Tibial nerve (tissue), 4 donors: ENCODE measurements around the gene ACP2.
"Not testable (repeated sequence)": the region's sequence is repeated elsewhere in the genome, so short reads cannot be mapped to it uniquely, and the experiment has no call there.

Experiments used
- CTCF ChIP-seq, 5 experiments: fragments of 200-600 bp in 3 of 5; fragments of 450-650 bp in 2 of 5; sonication (generic) in 3 of 5; IDR thresholded peaks; one replicate each; pipeline ENCODE4 v1.5.1; 2016 to 2019; ENCODE audit warnings: antibody characterized with exemption in 5 of 5, mild to moderate bottlenecking in 3 of 5, moderate library complexity in 2 of 5
- EP300 ChIP-seq, 2 donors: sonication (generic); formaldehyde crosslinking; IDR thresholded peaks; one replicate each; pipeline ENCODE4 v1.6.1; 2017; ENCODE audit warnings: antibody characterized with exemption in 2 of 2, mild to moderate bottlenecking in 1 of 2
- POLR2A ChIP-seq, 2 donors: fragments of 450-650 bp; IDR thresholded peaks; one replicate each; pipeline ENCODE4 v1.6.1; 2017; ENCODE audit warnings: antibody characterized with exemption in 2 of 2, mild to moderate bottlenecking in 2 of 2, moderate library complexity in 2 of 2

- not testable (repeated sequence) for TF ChIP-seq EP300, CTCF, POLR2A (IDR thresholded peaks at IDR 0.05)
Observed at GRCh38 chr11:47208008-47208552, 40.5 kb downstream of the ACP2 start.
